HG03139 (cell line): Measurements from ENCODE around the gene MMP26.
"Not testable (repeated sequence)": the region's sequence is repeated elsewhere in the genome, so short reads cannot be mapped to it uniquely, and the experiment has no call there.

Source experiments
- ATAC-seq: cut with Tn5 transposase; IDR thresholded peaks from one replicate; pipeline ENCODE4 v1.9.1; 2021; ENCODE audit not compliant: unreplicated experiment

The MMP26 gene

DNA sequence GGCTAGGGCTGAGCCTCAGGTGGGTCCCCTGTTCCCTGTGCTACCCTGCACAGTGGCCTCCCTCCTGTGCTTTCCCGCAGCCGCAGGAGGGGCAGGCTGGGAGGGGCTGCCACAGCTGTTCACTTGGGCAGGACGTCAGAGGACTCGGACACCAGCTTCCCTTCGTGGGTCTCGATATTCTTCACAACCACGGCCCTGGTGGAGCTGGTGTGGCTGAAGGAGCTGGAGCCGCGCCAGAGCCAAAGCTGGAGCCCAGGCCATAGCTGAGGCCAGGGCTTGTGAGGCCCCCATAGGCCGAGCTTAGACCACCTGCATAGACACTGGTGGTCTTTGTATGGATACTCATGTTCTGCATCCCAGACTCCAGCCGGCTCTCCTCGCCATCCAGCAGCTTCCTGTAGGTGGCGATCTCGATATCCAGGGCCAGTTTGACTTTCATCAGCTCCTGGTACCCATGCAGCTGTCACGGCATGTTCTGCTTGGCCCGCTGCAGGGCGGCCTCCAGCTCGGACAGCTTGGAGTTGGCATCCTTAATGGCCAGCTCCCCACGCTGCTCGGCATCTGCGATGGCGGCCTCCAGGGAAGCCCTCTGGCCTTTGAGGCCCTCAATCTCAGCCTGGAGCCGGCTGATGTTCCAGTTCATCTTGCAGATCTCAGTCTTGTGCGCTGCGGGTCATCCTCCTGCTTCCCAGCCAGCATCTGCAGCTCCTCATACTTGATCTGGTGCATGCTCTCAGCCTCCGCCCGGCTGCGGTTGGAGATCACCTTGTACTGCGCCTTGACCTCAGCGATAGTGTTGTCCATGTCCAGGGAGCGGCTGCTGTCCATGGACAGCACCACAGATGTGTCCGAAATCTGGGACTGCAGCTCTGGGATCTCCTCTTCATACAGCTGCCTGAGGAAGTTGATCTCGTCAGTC, 18.3 kb downstream of the MMP26 start:
- ATAC-seq: not testable (repeated sequence)

DNA sequence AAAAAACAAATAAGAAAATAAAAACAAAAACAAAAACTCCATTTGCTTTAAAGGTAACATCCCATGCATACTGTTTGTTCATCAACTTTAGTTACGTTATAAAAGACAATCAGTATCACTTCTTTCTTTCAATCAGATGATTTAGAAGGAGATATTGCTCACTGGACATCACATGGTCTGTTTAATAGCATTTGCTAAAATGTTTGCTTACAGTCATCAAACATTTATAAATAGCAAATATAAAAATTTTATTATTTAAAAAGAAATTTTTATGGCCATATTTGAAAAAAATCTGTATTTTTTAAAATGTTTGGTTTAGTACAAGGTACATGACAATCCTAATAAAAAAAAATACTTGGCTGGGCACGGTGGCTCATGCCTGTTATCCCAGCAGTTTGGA, 22.6 kb downstream of the MMP26 start:
- ATAC-seq: no peak

DNA sequence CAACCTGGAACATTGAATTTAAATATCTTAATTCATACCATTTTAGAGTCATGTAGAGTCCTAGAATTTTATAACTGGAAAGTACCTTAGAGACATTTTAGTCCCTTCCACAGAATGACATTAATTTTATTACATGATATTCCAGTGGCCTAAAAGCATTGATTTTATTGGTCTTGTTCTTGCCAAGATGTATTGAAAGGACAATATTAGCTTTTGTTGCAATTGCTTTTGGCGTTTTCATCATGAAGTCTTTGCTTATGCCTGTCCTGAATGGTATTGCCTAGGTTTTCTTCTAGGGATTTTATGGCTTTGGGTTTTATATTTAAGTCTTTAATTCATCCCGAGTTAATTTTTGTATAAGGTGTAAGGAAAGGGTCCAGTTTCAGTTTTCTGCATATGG, 36.2 kb downstream of the MMP26 start:
- ATAC-seq: no peak

DNA sequence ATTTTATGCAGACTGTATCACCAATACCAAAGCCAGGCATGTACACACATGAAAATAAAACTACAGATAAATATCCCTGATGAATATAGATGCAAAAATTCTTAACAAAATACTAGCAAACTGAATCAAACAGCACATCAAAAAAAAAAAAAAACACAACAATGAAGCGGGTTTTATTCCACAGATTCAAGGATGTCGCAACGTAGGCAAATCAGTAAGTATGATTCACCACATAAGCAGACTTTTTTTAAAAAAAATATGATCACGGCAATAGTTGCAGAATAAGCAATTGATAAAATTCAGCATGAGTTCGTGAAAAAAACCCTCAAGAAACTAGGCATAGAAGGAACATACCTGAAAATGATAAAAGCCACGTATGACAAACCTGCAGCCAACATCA, 43.9 kb downstream of the MMP26 start:
- ATAC-seq: no peak

- ATAC-seq: no peak
Observed at GRCh38 chr11:4751201-4751600, 46.6 kb downstream of the MMP26 start.
